Measurements from ENCODE around the gene DLG5. TPM values are rescaled to one million over a fixed set of nuclear protein-coding genes. Genes with fewer than 3 reads are reported as not detected.
"Not testable (repeated sequence)": the region's sequence is repeated elsewhere in the genome, so short reads cannot be mapped to it uniquely, and the experiment has no call there.

Gene DLG5
- total RNA-seq, 1 donor from 2014 or later: 25.2 TPM

DNA sequence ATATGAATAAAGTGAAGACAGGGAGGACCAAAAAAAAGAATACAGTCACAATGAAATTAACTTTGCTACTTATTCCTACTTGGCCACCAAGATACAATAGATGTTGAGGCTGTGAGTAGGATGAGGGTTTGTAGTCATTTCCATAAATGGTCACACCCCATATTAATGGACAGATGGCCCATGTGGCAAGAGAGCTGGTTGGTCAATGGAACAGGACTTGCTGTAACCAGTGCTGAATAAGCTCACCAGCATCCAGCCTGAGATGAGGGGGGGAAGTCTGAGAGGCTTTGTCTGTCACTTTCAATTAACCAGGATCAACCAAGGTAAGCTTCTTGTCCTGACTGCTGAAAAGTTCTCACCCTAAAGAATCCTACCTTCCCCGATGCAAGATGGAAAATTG is 158.5 kb downstream of the DLG5 start:
- no peak for DNase-seq

DNA sequence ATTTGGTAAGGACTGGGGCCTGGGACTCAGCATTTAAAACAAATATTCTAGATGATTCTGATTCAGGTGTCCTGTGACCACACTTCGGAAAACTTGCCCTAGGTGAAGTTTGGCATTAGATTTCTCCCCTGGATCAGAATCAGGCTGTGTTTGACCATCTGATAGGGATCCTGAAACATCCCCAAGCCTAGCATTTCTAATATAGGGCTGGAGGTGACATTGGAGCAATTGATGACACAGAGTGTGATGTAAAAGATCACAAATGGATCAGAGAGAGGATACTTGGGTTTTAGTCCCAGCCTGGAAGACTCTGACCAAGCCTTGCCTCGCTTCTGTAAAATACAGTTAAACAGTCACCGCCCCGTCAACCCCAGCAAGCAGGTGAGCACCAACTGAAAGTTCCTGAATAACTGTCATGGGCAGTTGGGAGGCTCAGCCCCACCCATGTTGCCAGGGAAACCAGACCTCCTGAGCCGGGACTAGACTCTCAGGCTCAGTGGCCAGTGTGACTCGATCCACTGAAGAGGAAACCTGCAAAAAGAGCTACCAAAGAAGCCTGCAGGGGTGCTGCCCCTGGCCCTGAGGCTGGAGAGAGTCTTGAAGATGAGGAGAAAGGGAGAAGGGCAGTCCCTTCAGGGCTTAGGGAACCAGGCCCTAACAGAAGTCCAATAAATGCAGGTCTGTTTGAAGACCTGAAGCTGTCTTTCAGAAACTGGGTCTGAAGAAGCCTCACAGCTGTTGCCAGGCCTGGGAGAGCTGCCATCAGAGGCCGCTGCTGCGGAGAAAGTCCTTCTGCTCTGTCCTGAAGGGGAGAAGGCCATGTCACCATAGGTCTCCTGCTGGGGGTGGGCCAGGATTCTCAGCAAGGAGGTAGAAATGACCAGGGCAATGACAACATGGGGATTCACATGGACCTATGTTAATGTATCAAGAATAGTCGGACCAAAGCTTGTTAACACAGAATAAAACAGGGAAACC is 162.8 kb downstream of the DLG5 start:
- DNase-seq: no peak

DNA sequence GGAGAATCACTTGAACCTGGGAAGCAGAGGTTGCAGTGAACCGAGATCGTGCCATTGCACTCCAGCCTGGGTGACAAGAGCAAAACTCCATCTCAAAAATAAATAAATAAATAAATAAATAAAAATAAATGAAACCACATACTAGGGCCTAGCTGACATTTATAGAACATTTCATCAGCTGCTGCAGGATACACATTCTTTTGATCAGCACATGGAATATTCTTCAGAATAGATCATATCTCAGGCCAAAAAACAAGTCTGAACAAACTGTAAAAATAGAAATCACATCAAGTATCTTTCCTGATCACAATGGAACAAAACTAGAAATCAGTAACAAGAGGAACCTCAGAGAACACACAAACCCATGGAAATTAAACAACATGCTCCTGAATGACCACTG is 168.1 kb downstream of the DLG5 start:
- DNase-seq: not testable (repeated sequence)

DNA sequence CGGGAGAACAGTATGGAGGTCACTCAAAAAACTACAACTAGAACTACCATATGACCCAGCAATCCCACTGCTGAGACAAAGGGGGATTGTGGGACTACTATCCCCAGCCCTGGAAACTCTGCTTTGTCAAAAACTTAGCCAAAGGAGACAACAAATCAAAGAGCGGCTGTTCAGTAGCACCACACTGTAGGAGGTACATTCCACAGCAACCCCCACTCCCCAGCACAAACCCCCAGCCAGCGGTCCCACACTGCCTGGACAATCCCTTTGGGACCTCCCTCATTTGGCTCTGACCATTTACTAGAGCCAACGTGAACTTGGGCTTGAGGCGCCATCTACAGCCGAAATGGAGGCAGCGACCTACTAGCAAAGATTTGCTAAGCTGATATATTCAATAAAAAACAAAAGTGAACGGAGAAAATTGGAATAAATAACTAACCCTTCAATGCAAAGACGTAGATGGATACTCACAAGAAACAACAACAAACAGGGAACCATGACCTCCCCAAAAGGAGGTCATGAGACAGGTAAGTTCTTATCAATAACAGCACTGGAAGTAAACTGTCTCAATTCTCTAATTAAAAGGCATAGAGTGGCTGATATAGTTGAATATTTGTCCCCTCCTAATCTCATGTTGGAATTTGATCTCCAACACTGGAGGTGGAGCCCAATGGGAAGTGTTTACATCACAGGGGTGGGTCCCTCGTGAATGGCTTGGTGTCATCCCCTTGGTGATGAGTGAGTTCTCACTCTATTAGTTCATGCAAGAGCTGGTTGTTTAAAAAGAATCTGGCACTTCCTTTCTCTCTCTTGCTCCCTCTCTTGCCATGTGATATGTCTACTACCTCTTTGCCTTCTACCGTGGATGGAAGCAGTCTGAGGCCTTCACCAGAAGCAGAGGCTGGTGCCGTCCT is 170.0 kb downstream of the DLG5 start:
- DNase-seq: no peak

DNA sequence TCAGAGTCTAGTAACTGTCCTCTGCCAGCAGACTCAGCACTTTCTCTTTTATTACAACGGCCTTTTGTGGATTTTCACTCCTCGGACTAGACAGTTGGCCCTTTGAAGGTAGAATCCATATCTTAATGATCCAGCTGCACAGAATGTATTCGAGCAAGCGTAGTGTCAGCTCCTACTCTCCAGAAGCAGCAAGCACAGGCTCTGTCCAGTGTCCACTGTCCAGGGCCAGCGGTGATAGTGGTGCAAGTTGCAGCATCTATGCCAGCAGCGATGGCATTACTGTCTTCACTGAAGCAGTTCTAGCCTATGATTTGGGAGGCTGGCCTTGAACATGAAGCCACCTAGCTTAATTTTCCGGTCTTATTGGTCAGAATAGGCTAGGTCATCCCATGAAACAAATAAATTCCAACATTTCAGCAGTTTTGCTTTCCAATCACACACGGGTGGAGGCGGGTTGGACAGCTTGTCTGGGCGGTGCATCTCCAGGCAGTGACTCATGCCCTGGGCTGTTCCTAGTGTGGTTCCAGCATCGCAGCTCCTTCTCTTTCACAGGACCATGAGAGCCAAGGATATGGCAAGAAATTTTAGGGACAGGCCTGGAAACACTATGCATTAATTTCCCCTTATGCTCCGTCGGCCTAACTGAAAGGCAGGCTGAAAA is 180.4 kb downstream of the DLG5 start:
- no peak for DNase-seq

DNA sequence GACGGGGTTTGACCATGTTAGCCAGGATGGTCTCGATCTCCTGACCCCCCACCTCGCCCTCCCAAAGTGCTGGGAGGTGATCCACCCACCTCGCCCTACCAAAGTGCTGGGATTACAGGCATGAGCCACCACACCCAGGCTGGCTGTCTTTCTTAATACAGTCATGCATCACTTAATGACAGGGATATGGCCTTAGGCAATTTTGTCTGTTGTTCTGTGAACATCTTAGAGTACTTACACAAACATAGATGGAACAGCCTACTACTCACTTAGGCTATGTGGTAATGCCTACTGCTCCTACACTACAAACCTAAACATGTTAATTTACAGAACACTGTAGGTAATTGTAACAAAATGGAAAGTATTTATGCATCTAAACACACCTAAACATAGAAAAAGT is 182.3 kb downstream of the DLG5 start:
- no peak for DNase-seq

DNA sequence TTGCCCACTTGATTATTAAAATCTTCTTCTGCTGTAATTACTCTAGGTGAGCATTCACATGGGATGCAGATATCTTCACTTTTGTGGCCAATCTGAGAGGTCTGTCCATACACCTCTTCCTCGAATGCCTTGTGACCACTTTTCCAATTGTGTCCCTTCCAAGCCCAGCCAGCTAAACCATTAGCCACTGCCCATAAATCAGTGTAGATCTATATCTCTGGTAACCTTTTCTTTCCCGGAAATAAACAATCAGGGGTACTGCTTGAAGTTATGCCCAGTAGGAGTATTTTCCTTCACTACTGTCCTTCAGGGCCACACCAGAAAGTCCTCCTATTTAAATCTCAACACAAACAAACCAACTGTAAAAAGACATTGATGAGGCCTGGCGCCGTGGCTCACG is 184.4 kb downstream of the DLG5 start:
- DNase-seq: no peak

DNA sequence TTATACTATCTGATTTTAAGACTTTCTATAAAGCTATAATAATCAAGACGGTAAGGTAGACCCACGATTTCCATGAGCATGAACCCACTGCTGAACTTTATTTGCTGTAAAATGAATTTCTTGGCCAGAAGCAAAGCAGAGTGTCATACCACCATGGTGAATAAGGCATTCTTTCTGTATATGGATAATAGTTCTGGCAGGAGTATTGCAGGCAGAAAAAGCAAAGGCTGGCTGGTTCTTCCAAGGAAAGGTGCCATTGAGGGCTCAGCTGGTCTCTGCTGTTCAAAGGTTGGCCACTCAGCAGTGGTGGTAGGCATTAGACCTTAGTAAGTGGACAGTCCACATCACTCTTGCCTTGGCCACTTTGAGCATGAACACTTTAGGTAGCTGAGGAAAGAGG is 184.8 kb downstream of the DLG5 start:
- DNase-seq: no peak

Small RNA genes lying within 50 kb of the gene (small RNA-seq; reads per million reads assigned to genes)
- not detected for gene RF00017 (ENCODE audit: low replicate concordance)
- not detected for gene RN7SL284P (ENCODE audit: low replicate concordance)
- gene RNU6-1266P (ENCODE audit: low replicate concordance): not detected

Other genes starting within 250 kb of the DLG5 start
- 14.2 TPM for gene POLR3A, start 102.8 kb upstream of the DLG5 start, total RNA-seq
- gene RPS24, start 107.1 kb upstream of the DLG5 start, total RNA-seq: 2,388 TPM